ENCODE measurements around the gene SNX25. TPM values are rescaled to one million over a fixed set of nuclear protein-coding genes. Genes with fewer than 3 reads are reported as not detected.

Gene SNX25
- total RNA-seq, 1 donor from 2014 or later: 27.5 TPM

GRCh38 chr4:185408432-185408831 is 199.0 kb downstream of the SNX25 start:
- Mint-ChIP-seq H3K9me3 (ENCODE audit: unreplicated experiment) (peaks cover 2% of the 10 kb centered on the region), H3K4me3 (ENCODE audit: unreplicated experiment) (no peak overlapping the region), H3K36me3 (ENCODE audit: unreplicated experiment) (peaks cover 4% of the 10 kb centered on the region), H3K27ac (ENCODE audit: unreplicated experiment) (no peak overlapping the region), H3K4me1 (ENCODE audit: low read depth, unreplicated experiment) (peaks cover 4% of the 10 kb centered on the region), H3K27me3 (ENCODE audit: unreplicated experiment) (peaks cover 2% of the 10 kb centered on the region)
- no peak for DNase-seq
- TF ChIP-seq, protein P1, sequence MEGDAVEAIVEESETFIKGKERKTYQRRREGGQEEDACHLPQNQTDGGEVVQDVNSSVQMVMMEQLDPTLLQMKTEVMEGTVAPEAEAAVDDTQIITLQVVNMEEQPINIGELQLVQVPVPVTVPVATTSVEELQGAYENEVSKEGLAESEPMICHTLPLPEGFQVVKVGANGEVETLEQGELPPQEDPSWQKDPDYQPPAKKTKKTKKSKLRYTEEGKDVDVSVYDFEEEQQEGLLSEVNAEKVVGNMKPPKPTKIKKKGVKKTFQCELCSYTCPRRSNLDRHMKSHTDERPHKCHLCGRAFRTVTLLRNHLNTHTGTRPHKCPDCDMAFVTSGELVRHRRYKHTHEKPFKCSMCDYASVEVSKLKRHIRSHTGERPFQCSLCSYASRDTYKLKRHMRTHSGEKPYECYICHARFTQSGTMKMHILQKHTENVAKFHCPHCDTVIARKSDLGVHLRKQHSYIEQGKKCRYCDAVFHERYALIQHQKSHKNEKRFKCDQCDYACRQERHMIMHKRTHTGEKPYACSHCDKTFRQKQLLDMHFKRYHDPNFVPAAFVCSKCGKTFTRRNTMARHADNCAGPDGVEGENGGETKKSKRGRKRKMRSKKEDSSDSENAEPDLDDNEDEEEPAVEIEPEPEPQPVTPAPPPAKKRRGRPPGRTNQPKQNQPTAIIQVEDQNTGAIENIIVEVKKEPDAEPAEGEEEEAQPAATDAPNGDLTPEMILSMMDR (IDR thresholded peaks at IDR 0.05; ENCODE audit: partially characterized antibody, unreplicated experiment): no peak

DNA sequence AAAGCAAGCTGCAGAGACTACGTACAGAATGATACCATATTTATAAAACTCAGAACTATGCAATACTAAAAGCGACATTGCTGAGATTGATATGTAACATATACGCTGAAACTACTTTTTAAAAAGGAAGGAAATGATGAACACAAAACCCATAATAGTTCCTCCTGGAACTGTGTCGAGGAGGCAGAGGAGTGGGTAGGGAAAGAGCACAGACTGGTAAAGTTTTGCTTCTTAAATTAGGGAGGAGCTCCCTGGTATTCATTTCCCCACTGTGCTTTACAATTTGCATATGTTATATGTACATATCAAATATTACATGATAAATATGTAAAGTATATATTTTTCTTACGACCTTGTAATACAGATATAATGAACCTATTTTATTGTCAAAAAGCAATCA is 202.5 kb downstream of the SNX25 start:
- TF ChIP-seq, protein P1 (IDR thresholded peaks at IDR 0.05; ENCODE audit: partially characterized antibody, unreplicated experiment): no peak
- no peaks in the 10 kb centered on the region for H3K9me3 Mint-ChIP-seq (ENCODE audit: unreplicated experiment)
- H3K4me3 Mint-ChIP-seq (ENCODE audit: unreplicated experiment): no peak overlapping the region
- H3K36me3 Mint-ChIP-seq (ENCODE audit: unreplicated experiment): peaks cover 4% of the 10 kb centered on the region
- no peak overlapping the region for H3K27ac Mint-ChIP-seq (ENCODE audit: unreplicated experiment)
- peaks cover 2% of the 10 kb centered on the region for H3K27me3 Mint-ChIP-seq (ENCODE audit: unreplicated experiment)
- no peaks in the 10 kb centered on the region for H3K4me1 Mint-ChIP-seq (ENCODE audit: low read depth, unreplicated experiment)
- DNase-seq: no peak

GRCh38 chr4:185412412-185412811 is 203.0 kb downstream of the SNX25 start:
- H3K27ac Mint-ChIP-seq (ENCODE audit: unreplicated experiment): peak overlapping the region; percentile 74
- peaks cover 2% of the 10 kb centered on the region for H3K27me3 Mint-ChIP-seq (ENCODE audit: unreplicated experiment)
- H3K36me3 Mint-ChIP-seq (ENCODE audit: unreplicated experiment): peaks cover 4% of the 10 kb centered on the region
- no peaks in the 10 kb centered on the region for H3K9me3 Mint-ChIP-seq (ENCODE audit: unreplicated experiment)
- no peak overlapping the region for H3K4me3 Mint-ChIP-seq (ENCODE audit: unreplicated experiment)
- DNase-seq: no peak
- no peaks in the 10 kb centered on the region for H3K4me1 Mint-ChIP-seq (ENCODE audit: low read depth, unreplicated experiment)
- TF ChIP-seq, protein P1 (IDR thresholded peaks at IDR 0.05; ENCODE audit: partially characterized antibody, unreplicated experiment): no peak

Other genes with a start within 250 kb of the SNX25 start
- gene HELT, start 191.1 kb upstream of the SNX25 start, total RNA-seq (ENCODE audit: unreplicated experiment): not detected
- gene SLC25A4, start 66.3 kb upstream of the SNX25 start, total RNA-seq (ENCODE audit: unreplicated experiment): 44.7 TPM
- gene CFAP97, start 5.6 kb upstream of the SNX25 start, total RNA-seq (ENCODE audit: unreplicated experiment): 28.4 TPM
- gene LRP2BP, start 186.3 kb downstream of the SNX25 start, total RNA-seq (ENCODE audit: unreplicated experiment): 1.1 TPM
- 4.6 TPM for gene ANKRD37, start 187.2 kb downstream of the SNX25 start, total RNA-seq (ENCODE audit: unreplicated experiment)
- gene UFSP2, start 216.4 kb downstream of the SNX25 start, total RNA-seq (ENCODE audit: unreplicated experiment): 38.0 TPM

Measured in glutamatergic neuron (in vitro differentiated cells).